Loucy (cell line): Measurements from ENCODE around the gene NMRK1.

Experiments used
- EZH2phosphoT487 ChIP-seq: fragments of 200-600 bp; IDR thresholded peaks from 2 replicates; pipeline ENCODE4 v1.6.1; 2018; ENCODE audit warnings: antibody characterized with exemption, mild to moderate bottlenecking, moderate library complexity, borderline replicate concordance
- TF ChIP-seq, protein P1 (sequence below): fragments of 200-600 bp; sonication (generic); conservative IDR thresholded peaks from 2 replicates; pipeline ENCODE4 v1.5.1; 2014; ENCODE audit warnings: mild to moderate bottlenecking, antibody characterized with exemption, low read length

DNA sequence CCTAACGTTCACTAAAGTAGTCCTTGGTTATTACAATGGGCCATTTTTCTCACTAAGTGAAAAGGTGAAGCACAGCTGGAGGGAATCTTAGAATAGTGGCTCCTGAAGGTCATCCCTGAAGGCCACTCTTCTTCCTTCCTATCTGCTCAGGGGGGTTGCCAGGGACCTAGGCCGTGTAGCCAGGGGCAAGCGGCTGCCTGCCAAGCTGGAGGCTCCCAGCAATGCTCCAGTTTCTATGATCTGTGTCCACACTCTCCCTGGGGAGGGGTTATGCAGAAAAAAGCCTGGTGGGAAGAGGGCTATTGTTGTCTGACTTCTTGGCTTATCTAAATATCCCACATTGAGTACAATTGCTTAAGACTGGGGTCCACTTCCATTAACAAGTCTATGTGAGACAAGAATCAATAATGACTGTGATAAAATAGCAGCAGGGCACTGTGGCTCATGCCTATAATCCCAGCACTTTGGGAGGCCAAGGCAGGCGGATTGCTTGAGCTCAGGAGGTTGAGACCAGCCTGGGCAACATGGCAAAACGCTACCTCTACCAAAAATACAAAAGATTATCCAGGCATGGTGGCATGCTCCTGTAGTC is 3.8 kb downstream of the NMRK1 start:
- TF ChIP-seq, protein P1, sequence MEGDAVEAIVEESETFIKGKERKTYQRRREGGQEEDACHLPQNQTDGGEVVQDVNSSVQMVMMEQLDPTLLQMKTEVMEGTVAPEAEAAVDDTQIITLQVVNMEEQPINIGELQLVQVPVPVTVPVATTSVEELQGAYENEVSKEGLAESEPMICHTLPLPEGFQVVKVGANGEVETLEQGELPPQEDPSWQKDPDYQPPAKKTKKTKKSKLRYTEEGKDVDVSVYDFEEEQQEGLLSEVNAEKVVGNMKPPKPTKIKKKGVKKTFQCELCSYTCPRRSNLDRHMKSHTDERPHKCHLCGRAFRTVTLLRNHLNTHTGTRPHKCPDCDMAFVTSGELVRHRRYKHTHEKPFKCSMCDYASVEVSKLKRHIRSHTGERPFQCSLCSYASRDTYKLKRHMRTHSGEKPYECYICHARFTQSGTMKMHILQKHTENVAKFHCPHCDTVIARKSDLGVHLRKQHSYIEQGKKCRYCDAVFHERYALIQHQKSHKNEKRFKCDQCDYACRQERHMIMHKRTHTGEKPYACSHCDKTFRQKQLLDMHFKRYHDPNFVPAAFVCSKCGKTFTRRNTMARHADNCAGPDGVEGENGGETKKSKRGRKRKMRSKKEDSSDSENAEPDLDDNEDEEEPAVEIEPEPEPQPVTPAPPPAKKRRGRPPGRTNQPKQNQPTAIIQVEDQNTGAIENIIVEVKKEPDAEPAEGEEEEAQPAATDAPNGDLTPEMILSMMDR: no peak
- no peak for TF ChIP-seq EZH2phosphoT487
